DOHH2 (cell line): ENCODE measurements around the gene BMP8A.

Source experiments
- H3F3A ChIP-seq: fragments of 200-600 bp; sonication (generic), shearing (Covaris generic); 2 replicates; pipeline ENCODE4 v1.6.0; 2016; ENCODE audit warnings: antibody characterized with exemption, mild to moderate bottlenecking; ENCODE audit not compliant: control insufficient read depth, insufficient read depth
- H3K27ac ChIP-seq: fragments of 200-600 bp; sonication (generic); 2 replicates; pipeline ENCODE4 v1.5.1; 2014; ENCODE audit warnings: low read depth, mild to moderate bottlenecking, low read length, moderate library complexity
- H3K27me3 ChIP-seq: fragments of 200-600 bp; sonication (generic); 2 replicates; pipeline ENCODE4 v1.6.1; 2014; ENCODE audit warnings: mild to moderate bottlenecking, low read length, mixed read lengths; ENCODE audit not compliant: control insufficient read depth
- H3K36me3 ChIP-seq: fragments of 200-600 bp; sonication (generic); 2 replicates; pipeline ENCODE4 v1.6.1; 2014; ENCODE audit warnings: mild to moderate bottlenecking, low read length, moderate library complexity, mixed read lengths; ENCODE audit not compliant: control insufficient read depth
- H3K4me1 ChIP-seq: fragments of 200-600 bp; sonication (generic); 2 replicates; pipeline ENCODE4 v1.6.1; 2014; ENCODE audit warnings: mild to moderate bottlenecking, low read length, mixed read lengths; ENCODE audit not compliant: control insufficient read depth
- H3K4me2 ChIP-seq: fragments of 200-600 bp; sonication (generic); 2 replicates; pipeline ENCODE4 v1.6.0; 2014; ENCODE audit warnings: mild to moderate bottlenecking, low read length, moderate library complexity
- H3K4me3 ChIP-seq: fragments of 200-600 bp; sonication (generic); 2 replicates; pipeline ENCODE4 v1.5.1; 2014; ENCODE audit warnings: mild to moderate bottlenecking, low read length, mixed read lengths
- H3K79me2 ChIP-seq: fragments of 200-600 bp; sonication (generic); 2 replicates; pipeline ENCODE4 v1.6.1; 2014; ENCODE audit warnings: mild to moderate bottlenecking, low read length, mixed read lengths; ENCODE audit not compliant: control insufficient read depth
- H3K9me2 ChIP-seq: fragments of 200-600 bp; sonication (generic); replicated peaks from 2 replicates; pipeline ENCODE4 v1.6.1; 2014; ENCODE audit warnings: mild to moderate bottlenecking, low read length, mixed read lengths; ENCODE audit not compliant: control insufficient read depth
- H3K9me3 ChIP-seq: fragments of 200-600 bp; sonication (generic); 2 replicates; pipeline ENCODE4 v1.6.1; 2014; ENCODE audit warnings: antibody characterized with exemption, low read length, mixed read lengths; ENCODE audit not compliant: control insufficient read depth, insufficient read depth
- H4K20me1 ChIP-seq: fragments of 200-600 bp; sonication (generic); 2 replicates; pipeline ENCODE4 v1.6.0; 2014; ENCODE audit warnings: low read depth, mild to moderate bottlenecking, antibody characterized with exemption, low read length, moderate library complexity; ENCODE audit not compliant: control insufficient read depth, insufficient read depth
- CTCF ChIP-seq: fragments of 200-600 bp; sonication (generic); IDR thresholded peaks from one replicate; pipeline ENCODE4 v1.5.1; 2014; ENCODE audit warnings: antibody characterized with exemption, mild to moderate bottlenecking, low read depth, low read length; ENCODE audit not compliant: poor library complexity, severe bottlenecking
- EZH2phosphoT487 ChIP-seq: fragments of 200-600 bp; sonication (generic); IDR thresholded peaks from 2 replicates; pipeline ENCODE4 v1.6.1; 2017; ENCODE audit warnings: borderline replicate concordance, mild to moderate bottlenecking, antibody characterized with exemption, low read length, moderate library complexity, mixed read lengths

Gene BMP8A

GRCh38 chr1:39484564-39484963 is 6.9 kb upstream of the BMP8A start:
- H3K9me2 ChIP-seq = no peaks in the 10 kb centered on the region
- no peaks in the 10 kb centered on the region for H3K79me2 ChIP-seq
- H3K27me3 ChIP-seq = no peaks in the 10 kb centered on the region
- H3K9me3 ChIP-seq = no peaks in the 10 kb centered on the region
- no peak overlapping the region for H3K4me2 ChIP-seq
- no peaks in the 10 kb centered on the region; the same call in 1 of the 2 replicates for H3F3A ChIP-seq
- H3K4me3 ChIP-seq = no peak overlapping the region
- H3K27ac ChIP-seq = no peak overlapping the region
- H3K4me1 ChIP-seq = no peaks in the 10 kb centered on the region
- H4K20me1 ChIP-seq = no peaks in the 10 kb centered on the region
- TF ChIP-seq CTCF (no peak), EZH2phosphoT487 (no peak)
- peaks cover 21% of the 10 kb centered on the region for H3K36me3 ChIP-seq

- H4K20me1 ChIP-seq = no peaks in the 10 kb centered on the region
- H3K9me3 ChIP-seq = no peaks in the 10 kb centered on the region
- H3K4me3 ChIP-seq = no peak overlapping the region
- H3K9me2 ChIP-seq = no peaks in the 10 kb centered on the region
- H3K4me1 ChIP-seq = no peaks in the 10 kb centered on the region
- H3F3A ChIP-seq = no peaks in the 10 kb centered on the region; the same call in 1 of the 2 replicates
- H3K4me2 ChIP-seq = no peak overlapping the region
- TF ChIP-seq EZH2phosphoT487 = no peak
- no peak for TF ChIP-seq CTCF
- H3K27ac ChIP-seq = no peak overlapping the region
- peaks cover 15% of the 10 kb centered on the region; the same call in 1 of the 2 replicates for H3K36me3 ChIP-seq
- H3K27me3 ChIP-seq = peaks cover under 1% of the 10 kb centered on the region; the same call in 1 of the 2 replicates
- no peaks in the 10 kb centered on the region for H3K79me2 ChIP-seq
Measured at GRCh38 chr1:39485046-39485803, 6.2 kb upstream of the BMP8A start.

GRCh38 chr1:39488012-39488545 is 3.4 kb upstream of the BMP8A start:
- TF ChIP-seq CTCF (no peak), EZH2phosphoT487 (no peak)
- no peaks in the 10 kb centered on the region; the same call in 1 of the 2 replicates for H3F3A ChIP-seq
- no peaks in the 10 kb centered on the region for H3K79me2 ChIP-seq
- no peaks in the 10 kb centered on the region for H4K20me1 ChIP-seq
- peaks cover 9% of the 10 kb centered on the region for H3K27me3 ChIP-seq
- 0 out of 2 replicates have a peak, but pooled peaks cover 5% of the 10 kb centered on the region for H3K4me1 ChIP-seq
- no peaks in the 10 kb centered on the region for H3K9me3 ChIP-seq
- H3K4me2 ChIP-seq = no peak overlapping the region
- H3K4me3 ChIP-seq = no peak overlapping the region
- H3K9me2 ChIP-seq = no peaks in the 10 kb centered on the region
- no peak overlapping the region for H3K27ac ChIP-seq
- peaks cover 10% of the 10 kb centered on the region; the same call in 1 of the 2 replicates for H3K36me3 ChIP-seq
